ENCODE measurements around the gene CEP104.

Gene CEP104

GRCh38 chr1:3799976-3800685, 56.9 kb downstream of the CEP104 start:
- no peak for DNase-seq (ENCODE audit: low read depth in 2 of 2)

GRCh38 chr1:3796215-3797061, 60.6 kb downstream of the CEP104 start, which contains the start of gene LRRC47:
Gene LRRC47 (minus strand): TSS chr1:3796498. CDS start chr1:3796476, 22 bp downstream.
- DNase-seq (ENCODE audit: low read depth in 2 of 2): peak; percentile 89 to 92

- DNase-seq (ENCODE audit: low read depth in 2 of 2): no peak
Observed at GRCh38 chr1:3795453-3796214, 61.4 kb downstream of the CEP104 start.

DNA sequence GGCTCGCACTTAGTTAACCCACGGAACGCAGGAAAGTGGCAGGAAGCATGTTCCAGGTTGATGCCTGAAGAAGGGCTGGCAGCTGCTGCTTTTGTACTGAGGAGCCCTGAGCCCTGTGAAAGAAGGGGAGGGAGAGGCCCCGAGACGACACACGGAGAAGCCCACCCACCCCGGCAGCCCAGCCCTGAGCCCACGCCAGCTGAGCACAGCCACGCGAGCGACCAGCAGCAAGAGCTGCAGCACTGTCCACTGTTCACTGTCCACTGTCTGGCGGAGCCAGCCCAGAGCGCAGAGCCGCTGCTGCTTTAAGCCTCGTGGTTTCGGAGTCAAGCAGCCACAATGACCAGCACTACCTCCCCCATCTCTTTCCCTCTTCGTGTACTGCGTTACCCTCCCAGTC, 66.1 kb downstream of the CEP104 start:
- no peak for DNase-seq (ENCODE audit: low read depth in 2 of 2)

GRCh38 chr1:3790500-3790923, 66.5 kb downstream of the CEP104 start:
- DNase-seq (ENCODE audit: low read depth in 2 of 2): no peak

- no peak for DNase-seq (ENCODE audit: low read depth in 2 of 2)
Observed at GRCh38 chr1:3789421-3790300, 67.3 kb downstream of the CEP104 start.

DNA sequence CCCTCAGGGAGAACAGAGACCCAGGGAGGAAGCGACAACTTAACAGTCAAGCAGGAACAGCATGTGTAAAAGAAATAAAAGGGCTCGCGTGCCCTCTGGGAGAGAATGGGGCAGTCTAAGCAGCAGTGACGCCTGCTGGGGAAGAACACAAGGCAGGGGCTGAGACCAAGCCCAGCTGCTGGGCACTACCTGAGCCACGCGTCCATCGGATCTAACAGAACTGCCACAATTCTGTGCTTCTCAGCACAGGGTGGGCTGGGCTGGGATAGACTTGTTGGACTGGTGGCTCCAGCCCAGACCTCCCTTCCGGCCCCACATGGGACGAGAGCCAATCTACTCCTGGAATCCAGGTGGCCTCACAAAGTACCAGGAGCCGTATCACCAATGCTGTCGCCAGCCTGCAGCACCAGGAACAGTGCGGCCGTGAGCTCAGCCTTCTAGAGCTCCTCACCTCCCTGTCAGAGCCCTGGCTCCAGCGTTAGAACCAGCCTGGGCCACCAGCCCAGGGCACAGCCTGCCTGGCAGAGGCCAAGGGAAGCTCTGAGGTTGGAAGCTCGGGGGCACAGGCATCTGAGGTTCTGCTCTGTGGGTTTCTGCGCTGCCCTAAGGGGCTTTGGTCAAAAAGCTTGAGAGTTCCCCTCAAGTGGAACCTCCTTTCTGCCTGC, 68.1 kb downstream of the CEP104 start:
- DNase-seq (ENCODE audit: low read depth in 2 of 2): no peak

GRCh38 chr1:3787745-3788605, 69.0 kb downstream of the CEP104 start:
- DNase-seq (ENCODE audit: low read depth in 2 of 2): no peak

DNA sequence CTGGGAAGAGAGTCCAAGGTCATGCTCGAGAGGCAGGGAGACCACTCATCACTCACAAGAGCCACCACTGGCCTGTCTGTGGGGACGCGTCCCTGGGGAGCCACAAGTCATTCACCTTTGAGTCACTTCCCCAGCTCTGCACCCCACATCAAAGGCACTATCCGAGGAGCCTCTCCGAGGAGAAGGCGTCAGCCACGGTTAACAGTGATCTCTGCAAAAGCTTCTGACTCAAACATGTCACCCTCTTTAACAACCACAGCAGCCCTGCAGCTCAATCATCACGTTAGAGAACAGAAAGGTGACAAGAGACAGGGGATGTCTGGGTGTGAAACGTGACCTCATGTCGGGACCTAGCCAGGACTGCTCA, 69.7 kb downstream of the CEP104 start:
- peak in 1 of 2 donors; percentile 34 for DNase-seq (ENCODE audit: low read depth in 2 of 2)

DNA sequence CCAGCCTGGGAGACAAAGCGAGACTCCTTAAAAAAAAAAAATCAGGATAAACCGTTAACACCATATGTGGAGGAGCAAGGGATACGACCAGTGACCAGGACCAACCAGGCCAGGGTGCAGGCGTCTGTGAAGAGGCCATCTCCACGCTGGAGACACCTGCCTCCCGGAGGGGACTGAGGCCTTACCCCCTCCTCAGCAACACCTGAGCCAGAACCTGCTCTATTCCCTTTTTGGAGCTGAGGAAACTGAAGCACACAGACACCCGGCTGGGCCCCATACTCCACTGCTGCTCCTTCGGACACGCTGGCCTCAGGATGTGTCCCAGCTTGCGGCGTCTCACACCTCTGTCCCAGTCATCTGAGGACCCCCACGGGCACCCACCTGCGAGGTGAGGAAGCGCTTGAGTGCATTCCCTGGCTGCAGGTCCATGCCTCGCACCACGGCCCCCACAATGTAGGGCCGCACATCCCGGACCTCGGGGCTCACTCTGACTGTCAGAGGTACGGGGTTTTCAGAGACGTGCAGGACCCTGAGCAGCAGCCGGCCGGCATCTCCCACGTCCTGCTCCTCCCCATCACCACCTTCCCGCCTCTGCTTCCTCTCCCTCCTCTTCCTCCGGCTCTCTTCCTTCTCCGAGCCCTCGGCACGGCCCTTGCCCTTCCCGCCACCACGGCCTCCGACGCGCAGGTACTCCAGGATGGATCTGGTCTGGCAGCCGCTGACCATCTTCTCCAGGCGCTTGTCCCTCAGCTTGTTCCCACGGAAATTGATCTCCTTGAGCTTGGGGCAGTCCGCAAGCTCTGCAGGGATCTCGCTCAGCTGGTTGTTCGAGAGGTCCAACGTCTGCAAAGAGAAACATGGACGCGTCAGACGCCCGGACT, 70.3 kb downstream of the CEP104 start:
- no peak for DNase-seq (ENCODE audit: low read depth in 2 of 2)

GRCh38 chr1:3785456-3786157, 71.4 kb downstream of the CEP104 start:
- DNase-seq (ENCODE audit: low read depth in 2 of 2): no peak

GRCh38 chr1:3785045-3785444, 72.0 kb downstream of the CEP104 start:
- DNase-seq (ENCODE audit: low read depth in 2 of 2): no peak

GRCh38 chr1:3783651-3784474, 73.1 kb downstream of the CEP104 start:
- DNase-seq (ENCODE audit: low read depth in 2 of 2): no peak

GRCh38 chr1:3780901-3781300, 76.1 kb downstream of the CEP104 start:
- DNase-seq (ENCODE audit: low read depth in 2 of 2): no peak

DNA sequence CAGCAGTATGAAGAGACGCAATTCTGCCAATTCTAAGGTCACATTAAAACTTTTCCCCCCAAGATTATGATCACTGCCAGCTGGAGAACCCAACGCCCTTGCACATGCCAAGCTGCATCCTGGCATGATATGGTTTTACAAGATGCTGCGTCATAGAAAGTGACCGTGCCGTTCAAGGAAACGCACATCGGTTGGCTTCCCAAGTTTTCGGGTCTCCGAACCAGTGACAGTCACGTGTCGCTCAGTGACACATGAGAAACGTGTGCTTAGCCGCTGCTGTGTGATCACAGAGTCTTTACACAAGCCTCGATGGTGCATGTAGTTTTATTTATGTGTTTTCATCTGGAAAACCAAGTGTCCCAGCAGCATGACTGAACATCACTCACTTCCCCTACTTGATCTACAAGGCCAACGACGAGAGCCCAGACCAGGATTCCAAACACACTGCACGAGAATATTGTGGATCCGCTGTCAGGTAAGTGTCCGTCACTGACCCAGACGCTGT, 77.0 kb downstream of the CEP104 start:
- no peak for DNase-seq (ENCODE audit: low read depth in 2 of 2)

- DNase-seq (ENCODE audit: low read depth in 2 of 2): no peak
Observed at GRCh38 chr1:3779265-3779911, 77.6 kb downstream of the CEP104 start.

Measured in stimulated activated CD8-positive, alpha-beta memory T cell treated with anti-CD3 and anti-CD28 coated beads, Interleukin-7, amount 100 ng/mL, for 4 hours (primary cell).